RPMI8226 (cell line): ENCODE results near the gene KCNQ1.

Source experiments
- DNase-seq: peaks from one replicate; pipeline ENCODE4 v3.0.0-alpha.2; 2015

The KCNQ1 gene

GRCh38 chr11:2860636-2861035 lies 415.8 kb downstream of the KCNQ1 start:
- DNase-seq = peak; percentile 18

- no peak for DNase-seq
These were observed 417.8 kb downstream of the KCNQ1 start for GRCh38 chr11:2862395-2863275.

GRCh38 chr11:2863276-2863618 lies 418.4 kb downstream of the KCNQ1 start:
- DNase-seq = no peak

GRCh38 chr11:2864901-2865300 lies 420.1 kb downstream of the KCNQ1 start:
- DNase-seq = no peak

- no peak for DNase-seq
These were observed 421.2 kb downstream of the KCNQ1 start for GRCh38 chr11:2865922-2866577.

- DNase-seq = no peak
These were observed 422.3 kb downstream of the KCNQ1 start for GRCh38 chr11:2867142-2867541.

GRCh38 chr11:2867722-2868505 lies 423.1 kb downstream of the KCNQ1 start:
- no peak for DNase-seq

GRCh38 chr11:2868506-2869133 lies 423.8 kb downstream of the KCNQ1 start:
- DNase-seq = no peak

- DNase-seq = no peak
These were observed 424.3 kb downstream of the KCNQ1 start for GRCh38 chr11:2869134-2869526.

- no peak for DNase-seq
These were observed 425.0 kb downstream of the KCNQ1 start for GRCh38 chr11:2869561-2870427.

- no peak for DNase-seq
These were observed 425.7 kb downstream of the KCNQ1 start for GRCh38 chr11:2870460-2870859.

- DNase-seq = no peak
These were observed 426.3 kb downstream of the KCNQ1 start for GRCh38 chr11:2870969-2871680.

- DNase-seq = no peak
These were observed 430.2 kb downstream of the KCNQ1 start for GRCh38 chr11:2874963-2875362.

- DNase-seq = no peak
These were observed 432.7 kb downstream of the KCNQ1 start for GRCh38 chr11:2877474-2877873.

- DNase-seq = no peak
These were observed 434.0 kb downstream of the KCNQ1 start for GRCh38 chr11:2878782-2879181.

- DNase-seq = no peak
These were observed 435.8 kb downstream of the KCNQ1 start for GRCh38 chr11:2880646-2881045.

GRCh38 chr11:2881076-2881980 lies 436.5 kb downstream of the KCNQ1 start:
- no peak for DNase-seq

- no peak for DNase-seq
These were observed 437.2 kb downstream of the KCNQ1 start for GRCh38 chr11:2881981-2882375.

- DNase-seq = no peak
These were observed 437.7 kb downstream of the KCNQ1 start for GRCh38 chr11:2882396-2883110.

GRCh38 chr11:2883640-2883978 lies 438.8 kb downstream of the KCNQ1 start:
- DNase-seq = no peak
